HG03103 (cell line): ENCODE measurements around the gene WWC2.

Source experiments
- ATAC-seq: cut with Tn5 transposase; IDR thresholded peaks from one replicate; pipeline ENCODE4 v1.9.1; 2021; ENCODE audit warnings: low read depth; ENCODE audit not compliant: unreplicated experiment

Gene WWC2

GRCh38 chr4:183286590-183287308 lies 187.7 kb downstream of the WWC2 start:
- no peak for ATAC-seq

GRCh38 chr4:183287309-183287659 lies 188.2 kb downstream of the WWC2 start:
- peak; percentile 41 for ATAC-seq

DNA sequence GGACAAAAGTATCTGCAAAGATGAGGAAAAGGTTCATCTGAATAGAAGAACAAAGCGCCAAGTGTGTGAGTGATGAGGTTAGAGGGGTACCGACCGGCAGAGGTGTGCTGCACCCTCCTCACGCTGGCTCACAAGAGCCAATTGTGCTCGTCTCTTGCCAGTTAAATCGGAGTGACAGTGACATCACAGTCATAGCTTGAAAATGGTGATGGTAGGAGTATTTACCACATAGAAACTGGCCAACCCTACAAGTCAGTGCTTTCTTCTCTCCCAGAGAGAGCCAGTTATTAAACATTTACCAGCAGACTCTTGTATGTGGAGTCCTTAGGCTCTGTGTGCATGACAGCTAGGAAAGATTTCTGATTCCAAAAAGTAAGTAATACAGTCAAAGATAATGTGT lies 188.6 kb downstream of the WWC2 start:
- no peak for ATAC-seq

- no peak for ATAC-seq
Observed at GRCh38 chr4:183288955-183289354, 189.9 kb downstream of the WWC2 start.

DNA sequence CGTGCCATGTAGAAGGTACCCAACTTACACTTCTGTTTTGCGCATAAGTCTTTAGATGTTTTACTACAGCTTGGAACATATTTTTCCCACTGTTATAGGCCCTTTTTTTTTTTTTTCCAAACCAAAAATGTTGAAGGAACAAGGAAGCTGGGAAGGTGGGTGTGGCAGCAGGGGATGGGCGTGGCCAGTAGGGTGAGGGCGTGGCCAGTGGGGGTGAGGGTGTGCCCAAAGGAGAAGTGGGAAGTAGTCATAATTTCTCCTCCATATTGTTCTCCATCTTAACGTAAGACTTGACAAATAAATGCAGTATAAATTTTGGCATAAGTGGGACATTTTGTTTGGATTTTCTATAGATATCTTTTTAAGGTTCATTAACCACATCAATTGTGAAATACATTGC lies 190.6 kb downstream of the WWC2 start:
- no peak for ATAC-seq

DNA sequence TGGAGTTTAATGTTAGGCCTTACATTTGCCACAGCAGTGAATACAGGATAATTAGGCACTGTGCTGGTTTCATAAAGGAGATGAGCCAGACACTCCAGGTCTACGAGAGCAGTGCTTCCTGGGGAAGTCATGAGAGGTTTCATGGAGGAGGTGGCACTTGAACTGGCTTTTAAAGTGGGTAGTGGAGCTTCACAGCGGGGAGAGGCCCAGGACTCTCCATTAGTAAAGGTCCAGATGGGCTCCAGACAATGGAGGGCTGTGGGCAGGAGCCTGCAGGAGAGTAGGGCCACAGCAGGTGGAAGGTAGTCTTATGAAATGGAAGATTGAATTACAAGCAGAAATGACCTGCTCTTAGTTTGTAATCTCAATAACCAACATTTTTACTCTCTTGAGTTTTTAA lies 192.0 kb downstream of the WWC2 start:
- ATAC-seq, result no peak

- no peak for ATAC-seq
Observed at GRCh38 chr4:183295711-183296110, 196.7 kb downstream of the WWC2 start.

DNA sequence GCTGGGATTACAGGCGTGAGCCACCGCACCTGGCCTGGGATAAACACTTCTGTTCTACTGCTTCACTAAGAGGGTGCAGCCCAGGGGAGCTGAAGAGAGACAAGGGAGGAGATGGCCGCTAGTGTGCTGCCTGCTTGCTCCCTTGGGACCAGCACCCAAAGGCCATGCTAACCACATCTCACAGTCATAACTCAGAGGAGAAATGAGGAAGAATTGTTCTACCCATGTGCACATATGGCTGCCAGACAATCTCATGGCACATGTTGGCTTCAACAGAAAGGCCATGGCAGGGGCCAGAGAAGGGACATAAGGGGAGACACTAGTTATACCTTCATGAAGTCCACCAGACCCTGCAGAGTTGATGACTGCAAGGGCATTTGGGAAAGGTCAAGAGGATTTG lies 198.6 kb downstream of the WWC2 start:
- peak; percentile 62 for ATAC-seq

- no peak for ATAC-seq
Observed at GRCh38 chr4:183299464-183299863, 200.4 kb downstream of the WWC2 start.

DNA sequence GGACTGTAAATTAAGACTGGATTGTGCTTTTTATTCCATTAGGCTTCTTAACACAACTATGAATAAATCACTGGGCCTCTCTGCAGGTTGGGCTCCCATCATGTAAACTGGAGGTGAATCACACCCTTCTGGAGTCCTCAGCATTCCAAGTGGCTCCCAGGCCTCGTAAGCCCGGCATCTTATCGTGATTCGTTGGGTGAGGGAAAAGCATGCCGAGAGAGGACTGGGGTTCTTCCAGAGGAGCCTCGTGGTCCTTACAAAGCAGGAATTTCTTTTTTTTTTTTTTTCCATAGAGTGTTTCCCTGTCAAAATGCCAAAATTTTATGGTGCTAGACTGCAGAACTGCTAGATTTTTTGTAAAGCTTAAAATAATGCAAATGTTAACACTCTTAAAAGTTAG lies 201.0 kb downstream of the WWC2 start:
- ATAC-seq, result no peak

DNA sequence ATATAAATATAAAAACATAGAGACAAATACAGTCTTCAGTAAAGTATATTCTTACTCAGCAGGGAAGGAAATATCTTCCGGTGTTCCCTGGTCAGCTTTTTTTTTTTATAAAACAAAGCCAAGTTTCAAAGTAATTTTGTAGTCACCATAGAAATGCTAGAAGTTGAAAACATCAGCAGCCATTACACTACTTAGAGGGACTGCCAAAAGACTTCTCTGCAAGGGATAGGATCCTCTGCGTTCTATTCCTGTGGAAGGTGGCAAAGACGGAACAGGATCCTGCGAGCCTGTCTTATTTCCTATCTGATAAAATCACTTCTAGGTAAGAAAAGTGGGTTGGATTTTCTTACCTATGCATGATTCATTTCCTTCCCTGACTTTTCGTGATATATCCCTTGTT lies 201.6 kb downstream of the WWC2 start:
- no peak for ATAC-seq

DNA sequence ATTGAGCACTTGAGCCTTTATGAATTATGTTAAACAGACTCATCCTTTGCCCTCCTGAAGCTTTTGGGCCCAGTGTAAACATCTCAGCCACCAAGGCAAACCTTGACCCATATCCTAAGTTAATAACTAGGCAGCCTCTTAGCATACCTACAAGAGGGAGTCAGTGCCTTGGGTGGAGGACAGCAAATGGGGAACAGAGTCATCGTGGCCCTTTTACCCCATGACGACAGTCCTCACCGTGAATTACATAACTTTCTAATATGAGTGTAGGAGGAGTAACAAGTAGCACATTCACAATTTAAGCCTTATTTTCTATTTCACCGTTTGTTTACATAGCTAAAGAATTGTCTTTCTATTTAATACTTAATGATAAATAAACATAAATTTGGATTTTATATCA lies 204.2 kb downstream of the WWC2 start:
- ATAC-seq, result no peak

DNA sequence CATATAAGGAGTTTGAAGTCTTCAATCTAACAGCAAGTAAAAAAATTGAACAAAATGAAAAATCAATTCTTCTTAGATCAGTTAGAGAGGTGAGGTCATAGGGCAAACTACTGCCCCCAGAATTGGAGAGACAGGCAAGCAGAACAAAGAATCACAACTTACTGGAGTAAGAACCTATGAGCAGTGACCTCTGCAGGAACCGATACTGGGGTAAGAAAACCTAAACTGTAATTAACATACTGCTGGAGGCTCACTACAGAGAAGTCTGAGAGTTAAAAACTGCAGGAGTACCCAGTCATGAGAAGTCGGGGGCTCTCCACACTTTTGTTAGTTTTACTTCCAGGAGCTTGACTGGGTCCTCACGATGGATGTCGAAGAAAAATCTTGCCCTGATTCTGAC lies 205.0 kb downstream of the WWC2 start:
- peak; percentile 46 for ATAC-seq

GRCh38 chr4:183304538-183304937 lies 205.5 kb downstream of the WWC2 start:
- ATAC-seq, result no peak

GRCh38 chr4:183306811-183307210 lies 207.8 kb downstream of the WWC2 start:
- no peak for ATAC-seq

DNA sequence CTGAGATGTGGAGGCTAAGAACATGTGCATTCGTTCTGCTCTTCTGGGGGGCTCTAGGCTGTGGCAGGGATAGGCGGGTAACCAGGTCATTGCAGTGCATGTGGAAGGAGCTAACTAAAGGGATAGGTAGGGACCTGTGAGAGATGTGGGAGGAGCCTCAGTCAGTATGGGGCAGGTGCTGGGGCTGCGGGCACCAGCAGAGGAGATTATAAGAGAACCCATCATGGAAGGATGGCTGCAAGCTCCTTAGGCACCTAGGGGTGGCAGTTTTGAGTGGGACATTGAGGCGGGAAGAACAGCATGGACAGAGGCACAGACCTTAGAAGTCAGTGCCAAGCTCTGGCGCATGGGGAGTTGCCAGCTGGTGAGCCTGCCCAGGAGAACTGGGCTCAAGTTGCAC lies 213.8 kb downstream of the WWC2 start:
- no peak for ATAC-seq

DNA sequence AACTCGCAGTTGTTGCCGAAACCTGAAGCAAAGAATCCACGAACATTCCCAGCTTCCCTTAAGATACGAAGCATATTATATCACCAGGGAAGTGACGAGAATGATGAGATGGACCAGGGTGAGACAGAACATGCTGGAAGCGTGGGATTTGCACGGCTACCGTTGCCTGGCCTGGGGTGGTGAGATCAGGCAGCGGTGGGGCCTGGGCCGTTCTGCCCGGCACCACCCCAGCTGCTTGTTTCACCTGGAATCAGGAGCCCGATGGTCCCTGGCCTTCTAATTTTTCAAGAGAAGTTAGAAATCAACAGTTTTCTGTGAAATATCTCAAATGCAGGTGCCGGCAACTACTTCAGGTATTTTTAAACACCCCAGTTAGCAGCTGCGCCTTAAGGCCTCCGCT lies 215.3 kb downstream of the WWC2 start:
- no peak for ATAC-seq

GRCh38 chr4:183314806-183315205 lies 215.7 kb downstream of the WWC2 start:
- ATAC-seq, result no peak

- no peak for ATAC-seq
Observed at GRCh38 chr4:183318656-183319055, 219.6 kb downstream of the WWC2 start.

DNA sequence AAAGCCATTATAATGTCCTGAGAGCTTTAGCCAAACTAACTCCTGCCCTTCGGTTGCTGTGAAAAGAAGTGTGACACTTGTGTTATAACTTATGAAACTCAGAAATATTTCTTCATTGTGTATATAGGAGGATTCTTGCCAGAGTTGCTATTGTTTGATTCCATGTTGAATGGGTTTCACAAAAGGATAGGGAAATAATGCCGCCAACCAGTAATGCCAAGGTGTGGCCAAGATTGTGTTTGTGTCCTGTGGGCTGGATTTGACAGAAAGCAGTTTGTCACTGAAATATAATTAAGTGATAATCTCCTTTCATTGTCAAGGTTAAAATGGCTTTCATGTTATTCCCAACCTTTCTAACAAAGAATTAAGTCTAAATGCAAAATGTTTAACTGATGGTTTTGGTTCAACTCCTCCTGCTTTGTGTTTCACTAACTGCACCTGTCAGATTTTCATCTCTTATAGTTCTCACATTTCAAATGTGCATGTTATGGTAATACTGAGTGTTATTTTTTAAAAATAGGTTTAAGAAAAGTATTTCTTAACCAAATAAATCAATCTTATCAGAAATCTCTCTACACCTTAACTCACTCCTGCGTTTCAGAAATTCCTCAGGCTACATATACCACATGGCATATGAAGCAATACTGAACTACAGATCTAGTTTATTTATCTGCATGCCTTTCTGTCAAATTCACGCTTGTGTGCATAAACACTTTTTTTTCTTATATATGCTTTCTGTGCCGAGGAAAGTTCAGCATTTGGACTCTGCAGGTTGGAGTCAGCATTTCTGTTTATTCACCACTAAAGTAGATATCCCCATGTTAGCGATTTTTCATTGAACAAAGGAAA lies 221.4 kb downstream of the WWC2 start, which contains the start of gene CLDN22:
Gene CLDN22 (minus strand): TSS at position 66 of the 849 bp plus-strand sequence. CDS start 58 bp downstream, at position 8.
- no peak for ATAC-seq

- ATAC-seq, result no peak
Observed at GRCh38 chr4:183321079-183321478, 222.0 kb downstream of the WWC2 start.

GRCh38 chr4:183321516-183321915 lies 222.5 kb downstream of the WWC2 start:
- ATAC-seq, result no peak
